HEK293 (cell line): ENCODE results near the gene C8B.

Experiments used
- CTCF ChIA-PET: fragments of 350-600 bp; formaldehyde crosslinking; extraction: SDS; loops from one replicate; lab custom pipeline; 2021; ENCODE audit warnings: antibody characterized with exemption; lab: Yijun Ruan, JAX
- POLR2A ChIA-PET: fragments of 300-600 bp; formaldehyde crosslinking; extraction: SDS; loops from one replicate; lab custom pipeline; 2020; ENCODE audit warnings: antibody characterized with exemption, inconsistent platforms; lab: Yijun Ruan, JAX
- H3K27ac ChIP-seq: fragments of 200-500 bp; sonication (Bioruptor generic); 2 replicates; pipeline ENCODE4 v1.5.1; 2014; ENCODE audit warnings: low read depth, low read length, control low read depth, inconsistent platforms; ENCODE audit errors: extremely low read depth
- H3K36me3 ChIP-seq, 2 experiments: fragments of 200-500 bp in 1 of 2; sonication (Bioruptor generic) in 1 of 2; 1 replicate in 1 of 2; 2 replicates in 1 of 2; pipeline ENCODE4 v1.5.1; 2014 to 2017; ENCODE audit warnings: inconsistent platforms in 2 of 2, low read length in 2 of 2; ENCODE audit not compliant: control insufficient read depth in 2 of 2, insufficient read depth in 1 of 2
- H3K4me1 ChIP-seq: fragments of 200-500 bp; sonication (Bioruptor generic); 2 replicates; pipeline ENCODE4 v1.5.1; 2014; ENCODE audit warnings: mild to moderate bottlenecking, low read length, inconsistent platforms; ENCODE audit not compliant: control insufficient read depth, insufficient read depth
- H3K4me3 ChIP-seq: 2 replicates; pipeline ENCODE4 v1.5.1; 2011; ENCODE audit warnings: low read depth, mild to moderate bottlenecking, control low read depth, low read length, moderate library complexity
- H3K9me3 ChIP-seq: fragments of 200-500 bp; sonication (Bioruptor generic); 2 replicates; pipeline ENCODE4 v1.5.1; 2014; ENCODE audit warnings: low read depth, low read length, inconsistent platforms; ENCODE audit not compliant: control insufficient read depth, insufficient read depth
- ATF2 ChIP-seq: fragments of 450-650 bp; formaldehyde crosslinking; IDR thresholded peaks from 2 replicates; pipeline ENCODE4 v1.5.1; 2016; ENCODE audit warnings: missing biosample characterization, missing genetic modification characterization, low read depth
- GFI1B ChIP-seq: fragments of 450-650 bp; formaldehyde crosslinking; IDR thresholded peaks from 2 replicates; pipeline ENCODE4 v1.5.1; 2016; ENCODE audit warnings: missing biosample characterization, missing genetic modification characterization
- HOXC10 ChIP-seq: sonication (generic); formaldehyde crosslinking; IDR thresholded peaks from 2 replicates; pipeline ENCODE4 v1.8.1; 2023; ENCODE audit warnings: mild to moderate bottlenecking, missing genetic modification reagents
- KLF1 ChIP-seq: fragments of 450-650 bp; formaldehyde crosslinking; IDR thresholded peaks from 2 replicates; pipeline ENCODE4 v1.5.1; 2016; ENCODE audit warnings: missing biosample characterization, missing genetic modification characterization
- KLF10 ChIP-seq: fragments of 450-650 bp; IDR thresholded peaks from 2 replicates; pipeline ENCODE4 v1.5.1; 2018; ENCODE audit warnings: missing biosample characterization, mild to moderate bottlenecking, missing genetic modification characterization
- MYNN ChIP-seq: fragments of 450-650 bp; formaldehyde crosslinking; IDR thresholded peaks from 2 replicates; pipeline ENCODE4 v1.5.1; 2016; ENCODE audit warnings: missing biosample characterization, missing genetic modification characterization, borderline replicate concordance
- MZF1 ChIP-seq: fragments of 450-650 bp; formaldehyde crosslinking; IDR thresholded peaks from 2 replicates; pipeline ENCODE4 v1.5.1; 2017; ENCODE audit warnings: missing biosample characterization, missing genetic modification characterization, borderline replicate concordance
- PRDM6 ChIP-seq: fragments of 450-650 bp; formaldehyde crosslinking; IDR thresholded peaks from 2 replicates; pipeline ENCODE4 v1.5.1; 2017; ENCODE audit warnings: missing biosample characterization, missing genetic modification characterization
- REST ChIP-seq: fragments of 450-650 bp; formaldehyde crosslinking; IDR thresholded peaks from 2 replicates; pipeline ENCODE4 v1.5.1; 2016; ENCODE audit warnings: missing biosample characterization, missing genetic modification characterization
- SALL2 ChIP-seq: fragments of 450-650 bp; formaldehyde crosslinking; IDR thresholded peaks from 2 replicates; pipeline ENCODE4 v1.5.0; 2017; ENCODE audit warnings: missing biosample characterization, mild to moderate bottlenecking, missing genetic modification characterization, borderline replicate concordance
- SP7 ChIP-seq: fragments of 450-650 bp; formaldehyde crosslinking; IDR thresholded peaks from 2 replicates; pipeline ENCODE4 v1.5.1; 2016; ENCODE audit warnings: missing biosample characterization, missing genetic modification characterization
- ZBTB49 ChIP-seq: fragments of 450-650 bp; formaldehyde crosslinking; IDR thresholded peaks from 2 replicates; pipeline ENCODE4 v1.5.1; 2016; ENCODE audit warnings: missing biosample characterization, missing genetic modification characterization, low read depth
- ZFHX2 ChIP-seq: fragments of 450-650 bp; formaldehyde crosslinking; conservative IDR thresholded peaks from 2 replicates; pipeline ENCODE4 v1.5.1; 2016; ENCODE audit warnings: missing biosample characterization, missing genetic modification characterization
- ZNF114 ChIP-seq: fragments of 450-650 bp; formaldehyde crosslinking; IDR thresholded peaks from 2 replicates; pipeline ENCODE4 v1.5.0; 2017; ENCODE audit warnings: missing biosample characterization, missing genetic modification characterization
- ZNF146 ChIP-seq: fragments of 450-650 bp; formaldehyde crosslinking; IDR thresholded peaks from 2 replicates; pipeline ENCODE4 v1.5.1; 2016; ENCODE audit warnings: missing biosample characterization, missing genetic modification characterization
- ZNF2 ChIP-seq: fragments of 450-650 bp; formaldehyde crosslinking; IDR thresholded peaks from 2 replicates; pipeline ENCODE4 v1.5.1; 2016; ENCODE audit warnings: missing biosample characterization, missing genetic modification characterization
- ZNF548 ChIP-seq: fragments of 450-650 bp; formaldehyde crosslinking; IDR thresholded peaks from 2 replicates; pipeline ENCODE4 v1.5.1; 2016; ENCODE audit warnings: missing biosample characterization, missing genetic modification characterization
- ZNF560 ChIP-seq: fragments of 450-650 bp; formaldehyde crosslinking; IDR thresholded peaks from 2 replicates; pipeline ENCODE4 v1.5.1; 2017; ENCODE audit warnings: missing biosample characterization, missing genetic modification characterization, borderline replicate concordance
- ZNF596 ChIP-seq: fragments of 450-650 bp; IDR thresholded peaks from 2 replicates; pipeline ENCODE4 v1.5.0; 2018; ENCODE audit warnings: missing biosample characterization, mild to moderate bottlenecking, missing genetic modification characterization, moderate library complexity
- ZNF610 ChIP-seq: fragments of 450-650 bp; formaldehyde crosslinking; IDR thresholded peaks from 2 replicates; pipeline ENCODE4 v1.5.1; 2016; ENCODE audit warnings: missing biosample characterization, missing genetic modification characterization, borderline replicate concordance
- ZNF626 ChIP-seq: fragments of 450-650 bp; sonication (Bioruptor Pico); formaldehyde crosslinking; IDR thresholded peaks from 2 replicates; pipeline ENCODE4 v1.5.1; 2018; ENCODE audit warnings: missing biosample characterization, missing genetic modification characterization, inconsistent platforms
- ZNF639 ChIP-seq: fragments of 450-650 bp; formaldehyde crosslinking; IDR thresholded peaks from 2 replicates; pipeline ENCODE4 v1.5.1; 2016; ENCODE audit warnings: missing biosample characterization, missing genetic modification characterization
- ZNF670 ChIP-seq: fragments of 450-650 bp; formaldehyde crosslinking; IDR thresholded peaks from 2 replicates; pipeline ENCODE4 v1.5.1; 2016; ENCODE audit warnings: missing biosample characterization, missing genetic modification characterization, low read depth
- ZNF777 ChIP-seq: fragments of 450-650 bp; formaldehyde crosslinking; IDR thresholded peaks from 2 replicates; pipeline ENCODE4 v1.5.1; 2017; ENCODE audit warnings: missing biosample characterization, missing genetic modification characterization, borderline replicate concordance
- ZXDB ChIP-seq: fragments of 450-650 bp; formaldehyde crosslinking; IDR thresholded peaks from 2 replicates; pipeline ENCODE4 v1.5.1; 2016; ENCODE audit warnings: missing biosample characterization, missing genetic modification characterization

The C8B gene

GRCh38 chr1:56931686-56932085 lies 34.1 kb downstream of the C8B start:
- ChIA-PET CTCF (interaction anchor here (1.2 kb wide), 1 partner anchor 110 kb away, joined by 3 read pairs; no protein-coding TSS in a partner anchor), POLR2A (no interaction called here)
- Histone ChIP-seq H3K9me3 (no peaks in the 10 kb centered on the region), H3K36me3 (no peaks in the 10 kb centered on the region), H3K27ac (no peak overlapping the region), H3K4me1 (no peaks in the 10 kb centered on the region), H3K4me3 (no peak overlapping the region)
- TF ChIP-seq ZFHX2 (tag by site-specific recombination) (no peak), REST (tag by site-specific recombination) (no peak), ZNF777 (tag by site-specific recombination) (no peak), ZNF560 (tag by site-specific recombination) (no peak), ZNF639 (tag by site-specific recombination) (no peak), ZBTB49 (tag by site-specific recombination) (no peak), ZNF114 (tag by site-specific recombination) (no peak), MYNN (tag by site-specific recombination) (no peak), KLF10 (tag by site-specific recombination) (no peak), ZNF548 (tag by site-specific recombination) (no peak), ZNF2 (no peak), ZNF596 (tag by site-specific recombination) (no peak), ZNF610 (tag by site-specific recombination) (no peak), PRDM6 (tag by site-specific recombination) (no peak), SP7 (tag by site-specific recombination) (no peak), SALL2 (tag by site-specific recombination) (no peak)

- no peaks in the 10 kb centered on the region for H3K4me1 ChIP-seq
- no peak for TF ChIP-seq HOXC10 (CRISPR knock-in tag)
- TF ChIP-seq KLF1 (tag by site-specific recombination) = no peak
- no peak for TF ChIP-seq ZXDB
- TF ChIP-seq GFI1B (tag by site-specific recombination) = no peak
- TF ChIP-seq ZNF146 = no peak
- TF ChIP-seq ZNF670 (tag by site-specific recombination) = no peak
- no peak for TF ChIP-seq ATF2 (tag by site-specific recombination)
- TF ChIP-seq ZNF626 (tag by site-specific recombination) = no peak
- no peak for TF ChIP-seq ZNF560 (tag by site-specific recombination)
- TF ChIP-seq MZF1 (tag by site-specific recombination) = no peak
- H3K27ac ChIP-seq = no peak overlapping the region
- no peaks in the 10 kb centered on the region for H3K36me3 ChIP-seq
- no peak overlapping the region for H3K4me3 ChIP-seq
- ChIA-PET CTCF (no interaction called here), POLR2A (no interaction called here)
- H3K9me3 ChIP-seq = no peaks in the 10 kb centered on the region
These were observed 34.6 kb downstream of the C8B start for GRCh38 chr1:56931211-56931610.
